ENCODE data around the gene SGK1.

- TF ChIP-seq POLR2A (IDR thresholded peaks at IDR 0.05) (no peak), CTCF (IDR thresholded peaks at IDR 0.05) (no peak)
Observed at GRCh38 chr6:134359302-134359701, 41.4 kb upstream of the SGK1 start.
